ENCODE data around the gene RCC2. TPM values are rescaled to one million over a fixed set of nuclear protein-coding genes. Genes with fewer than 3 reads are reported as not detected.

Gene RCC2
- total and polyA plus RNA-seq, 5 donors from 2014 or later, result 13.1 to 36.0 (median 16.4) TPM

- no peak for DNase-seq
- peaks cover 23% of the 10 kb centered on the region for H3K4me1 ChIP-seq (ENCODE audit: control insufficient read depth, insufficient read depth, low read length, poor library complexity, severe bottlenecking)
- H3K9me3 ChIP-seq (ENCODE audit: control insufficient read depth in 2 of 2, low read length in 2 of 2), result no peaks in the 10 kb centered on the region
- H3K27ac ChIP-seq (ENCODE audit: insufficient read depth, low read length, poor library complexity, severe bottlenecking), result no peak overlapping the region
- Mint-ChIP-seq H3K4me3 (peak overlapping the region in 2 of 4 donors; percentile 32 to 99), H3K4me1 (peaks cover 0 to 19% (median 9%) of the 10 kb centered on the region in 4 donors), H3K9me3 (no peaks in the 10 kb centered on the region), H3K27me3 (peaks cover 29% of the 10 kb centered on the region), H3K36me3 (no peaks in the 10 kb centered on the region), H3K27ac (no peak overlapping the region)
- H3K36me3 ChIP-seq (ENCODE audit: control insufficient read depth, insufficient read depth, low read length), result no peaks in the 10 kb centered on the region
- H3K4me3 ChIP-seq (ENCODE audit: low read depth, low read length), result no peak overlapping the region
- ATAC-seq (ENCODE audit: low read depth in 2 of 2), result no peak
- H3K27me3 ChIP-seq (ENCODE audit: control insufficient read depth, insufficient read depth, low read length), result peaks cover 3% of the 10 kb centered on the region
Measured at GRCh38 chr1:17441993-17442357, 2.5 kb upstream of the RCC2 start.

- Mint-ChIP-seq H3K27me3 (peaks cover 30% of the 10 kb centered on the region), H3K4me1 (peaks cover 0 to 24% (median 15%) of the 10 kb centered on the region in 4 donors), H3K4me3 (peak overlapping the region in 3 of 4 donors; percentile 85 to 99 (median 90)), H3K27ac (no peak overlapping the region), H3K36me3 (no peaks in the 10 kb centered on the region), H3K9me3 (no peaks in the 10 kb centered on the region)
- DNase-seq, result peak in 1 of 3 donors; percentile 33
- no peaks in the 10 kb centered on the region for H3K9me3 ChIP-seq (ENCODE audit: control insufficient read depth in 2 of 2, low read length in 2 of 2)
- H3K27me3 ChIP-seq (ENCODE audit: control insufficient read depth, insufficient read depth, low read length), result peaks cover 3% of the 10 kb centered on the region
- peaks cover 28% of the 10 kb centered on the region for H3K4me1 ChIP-seq (ENCODE audit: control insufficient read depth, insufficient read depth, low read length, poor library complexity, severe bottlenecking)
- no peak overlapping the region for H3K4me3 ChIP-seq (ENCODE audit: low read depth, low read length)
- ATAC-seq (ENCODE audit: low read depth in 2 of 2), result no peak
- H3K27ac ChIP-seq (ENCODE audit: insufficient read depth, low read length, poor library complexity, severe bottlenecking), result no peak overlapping the region
- no peaks in the 10 kb centered on the region for H3K36me3 ChIP-seq (ENCODE audit: control insufficient read depth, insufficient read depth, low read length)
Measured at GRCh38 chr1:17441265-17441992, 2.0 kb upstream of the RCC2 start.

- Mint-ChIP-seq H3K4me1 (peaks cover 0 to 30% (median 20%) of the 10 kb centered on the region in 4 donors), H3K27ac (peak overlapping the region in 1 of 3 donors; percentile 92), H3K27me3 (peaks cover 30% of the 10 kb centered on the region), H3K36me3 (no peaks in the 10 kb centered on the region), H3K9me3 (no peaks in the 10 kb centered on the region), H3K4me3 (peak overlapping the region; percentile 85 to 99 (median 88))
- Histone ChIP-seq H3K27me3 (ENCODE audit: control insufficient read depth, insufficient read depth, low read length) (peaks cover 3% of the 10 kb centered on the region), H3K4me3 (ENCODE audit: low read depth, low read length) (no peak overlapping the region), H3K4me1 (ENCODE audit: control insufficient read depth, insufficient read depth, low read length, poor library complexity, severe bottlenecking) (peaks cover 34% of the 10 kb centered on the region), H3K36me3 (ENCODE audit: control insufficient read depth, insufficient read depth, low read length) (no peaks in the 10 kb centered on the region), H3K9me3 (ENCODE audit: control insufficient read depth in 2 of 2, low read length in 2 of 2) (no peaks in the 10 kb centered on the region), H3K27ac (ENCODE audit: insufficient read depth, low read length, poor library complexity, severe bottlenecking) (no peak overlapping the region)
- DNase-seq (no peak), ATAC-seq (ENCODE audit: low read depth in 2 of 2) (no peak)
Measured at GRCh38 chr1:17440827-17441168, 1.3 kb upstream of the RCC2 start.

GRCh38 chr1:17440074-17440826 is 773 bp upstream of the RCC2 start:
- Histone ChIP-seq H3K27ac (ENCODE audit: insufficient read depth, low read length, poor library complexity, severe bottlenecking) (peak overlapping the region; percentile 52), H3K27me3 (ENCODE audit: control insufficient read depth, insufficient read depth, low read length) (peaks cover 3% of the 10 kb centered on the region), H3K4me1 (ENCODE audit: control insufficient read depth, insufficient read depth, low read length, poor library complexity, severe bottlenecking) (peaks cover 37% of the 10 kb centered on the region), H3K36me3 (ENCODE audit: control insufficient read depth, insufficient read depth, low read length) (no peaks in the 10 kb centered on the region), H3K4me3 (ENCODE audit: low read depth, low read length) (peak overlapping the region; percentile 72), H3K9me3 (ENCODE audit: control insufficient read depth in 2 of 2, low read length in 2 of 2) (no peaks in the 10 kb centered on the region)
- DNase-seq, result no peak
- peak overlapping the region in 2 of 3 donors; percentile 80 to 92 for H3K27ac Mint-ChIP-seq
- no peaks in the 10 kb centered on the region for H3K36me3 Mint-ChIP-seq
- peaks cover 0 to 36% (median 24%) of the 10 kb centered on the region in 4 donors for H3K4me1 Mint-ChIP-seq
- no peaks in the 10 kb centered on the region for H3K9me3 Mint-ChIP-seq
- peak overlapping the region; percentile 85 to 99 (median 88) for H3K4me3 Mint-ChIP-seq
- ATAC-seq (ENCODE audit: low read depth in 2 of 2), result no peak
- peaks cover 30% of the 10 kb centered on the region for H3K27me3 Mint-ChIP-seq

- Mint-ChIP-seq H3K9me3 (no peaks in the 10 kb centered on the region), H3K4me3 (peak overlapping the region; percentile 95 to 99 (median 98)), H3K27me3 (peaks cover 29% of the 10 kb centered on the region), H3K27ac (peak overlapping the region; percentile 92 to 97 (median 93)), H3K4me1 (peaks cover 0 to 47% (median 35%) of the 10 kb centered on the region in 4 donors), H3K36me3 (peaks cover 4% of the 10 kb centered on the region)
- Histone ChIP-seq H3K27ac (ENCODE audit: insufficient read depth, low read length, poor library complexity, severe bottlenecking) (peak overlapping the region; percentile 77), H3K27me3 (ENCODE audit: control insufficient read depth, insufficient read depth, low read length) (peaks cover 3% of the 10 kb centered on the region), H3K4me3 (ENCODE audit: low read depth, low read length) (peak overlapping the region; percentile 91), H3K4me1 (ENCODE audit: control insufficient read depth, insufficient read depth, low read length, poor library complexity, severe bottlenecking) (peaks cover 40% of the 10 kb centered on the region), H3K9me3 (ENCODE audit: control insufficient read depth in 2 of 2, low read length in 2 of 2) (no peaks in the 10 kb centered on the region), H3K36me3 (ENCODE audit: control insufficient read depth, insufficient read depth, low read length) (peaks cover 3% of the 10 kb centered on the region)
- DNase-seq (peak; percentile 54 to 79 (median 55)), ATAC-seq (ENCODE audit: low read depth in 2 of 2) (peak; percentile 17 to 26)
Measured at GRCh38 chr1:17438318-17439249, 893 bp downstream of the RCC2 start.

- H3K4me1 Mint-ChIP-seq, result peaks cover 0 to 53% (median 39%) of the 10 kb centered on the region in 4 donors
- H3K27me3 ChIP-seq (ENCODE audit: control insufficient read depth, insufficient read depth, low read length), result peaks cover 3% of the 10 kb centered on the region
- H3K9me3 Mint-ChIP-seq, result no peaks in the 10 kb centered on the region
- H3K27me3 Mint-ChIP-seq, result peaks cover 21% of the 10 kb centered on the region
- DNase-seq, result peak; percentile 44 to 47 (median 44)
- no peaks in the 10 kb centered on the region for H3K9me3 ChIP-seq (ENCODE audit: control insufficient read depth in 2 of 2, low read length in 2 of 2)
- peak overlapping the region in 1 of 3 donors; percentile 92 for H3K27ac Mint-ChIP-seq
- ATAC-seq (ENCODE audit: low read depth in 2 of 2), result peak; percentile 19 to 34
- H3K36me3 ChIP-seq (ENCODE audit: control insufficient read depth, insufficient read depth, low read length), result peaks cover 3% of the 10 kb centered on the region
- H3K27ac ChIP-seq (ENCODE audit: insufficient read depth, low read length, poor library complexity, severe bottlenecking), result peak overlapping the region; percentile 79
- H3K4me1 ChIP-seq (ENCODE audit: control insufficient read depth, insufficient read depth, low read length, poor library complexity, severe bottlenecking), result peaks cover 40% of the 10 kb centered on the region
- H3K4me3 Mint-ChIP-seq, result peak overlapping the region; percentile 83 to 99 (median 92)
- H3K36me3 Mint-ChIP-seq, result peaks cover 4% of the 10 kb centered on the region
- peak overlapping the region; percentile 49 for H3K4me3 ChIP-seq (ENCODE audit: low read depth, low read length)
Measured at GRCh38 chr1:17437580-17438317, 1.7 kb downstream of the RCC2 start.

- H3K27me3 Mint-ChIP-seq, result peaks cover 20% of the 10 kb centered on the region
- no peaks in the 10 kb centered on the region for H3K9me3 ChIP-seq (ENCODE audit: control insufficient read depth in 2 of 2, low read length in 2 of 2)
- H3K27ac Mint-ChIP-seq, result peak overlapping the region; percentile 85 to 92 (median 86)
- peaks cover 3% of the 10 kb centered on the region for H3K36me3 ChIP-seq (ENCODE audit: control insufficient read depth, insufficient read depth, low read length)
- ATAC-seq (ENCODE audit: low read depth in 2 of 2) (no peak), DNase-seq (no peak)
- H3K4me3 Mint-ChIP-seq, result peak overlapping the region; percentile 83 to 87 (median 86)
- peaks cover 4% of the 10 kb centered on the region for H3K36me3 Mint-ChIP-seq
- H3K4me1 Mint-ChIP-seq, result peaks cover 0 to 53% (median 41%) of the 10 kb centered on the region in 4 donors
- H3K27ac ChIP-seq (ENCODE audit: insufficient read depth, low read length, poor library complexity, severe bottlenecking), result peak overlapping the region; percentile 79
- peak overlapping the region; percentile 49 for H3K4me3 ChIP-seq (ENCODE audit: low read depth, low read length)
- H3K4me1 ChIP-seq (ENCODE audit: control insufficient read depth, insufficient read depth, low read length, poor library complexity, severe bottlenecking), result peaks cover 40% of the 10 kb centered on the region
- no peaks in the 10 kb centered on the region for H3K9me3 Mint-ChIP-seq
- peaks cover 3% of the 10 kb centered on the region for H3K27me3 ChIP-seq (ENCODE audit: control insufficient read depth, insufficient read depth, low read length)
Measured at GRCh38 chr1:17437260-17437579, 2.3 kb downstream of the RCC2 start.

Data from CD4-positive, CD25-positive, alpha-beta regulatory T cell (primary cell).